Occipital lobe (tissue), 2 donors: Measurements from ENCODE around the gene RREB1. TPM values are rescaled to one million over a fixed set of nuclear protein-coding genes. Genes with fewer than 3 reads are reported as not detected.

Experiments
- DNase-seq: peaks from one replicate; lab custom pipeline; 2025; lab: John Stamatoyannopoulos, UW
- total RNA-seq: library from RNA; depleted of rRNA; stranded (reverse); fragments of >200 nt; gene quantifications from one replicate; pipeline ENCODE4 v1.2.3, GENCODE V29; 2014

RREB1 gene
- total RNA-seq, 1 donor from 2014 or later: 1.4 TPM

DNA sequence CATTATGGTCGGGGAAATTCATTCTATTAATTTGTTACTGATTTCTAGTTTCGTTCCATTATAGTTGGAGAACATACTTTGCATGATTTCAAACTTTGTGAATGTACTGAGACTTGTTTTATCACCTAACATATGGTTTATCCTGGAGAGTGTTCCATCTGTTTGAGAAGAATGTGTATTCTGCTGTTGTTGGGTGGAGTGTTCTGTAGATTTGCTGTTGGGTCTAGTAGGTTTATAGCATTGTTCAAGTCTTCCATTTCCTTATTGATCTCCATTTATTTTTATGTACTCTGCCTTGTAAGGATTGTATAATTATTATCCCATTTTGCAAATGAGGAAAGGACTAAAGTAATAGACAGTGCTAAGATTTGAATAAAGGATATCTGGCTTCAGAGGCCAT lies 85.4 kb downstream of the RREB1 start:
- DNase-seq: no peak

DNA sequence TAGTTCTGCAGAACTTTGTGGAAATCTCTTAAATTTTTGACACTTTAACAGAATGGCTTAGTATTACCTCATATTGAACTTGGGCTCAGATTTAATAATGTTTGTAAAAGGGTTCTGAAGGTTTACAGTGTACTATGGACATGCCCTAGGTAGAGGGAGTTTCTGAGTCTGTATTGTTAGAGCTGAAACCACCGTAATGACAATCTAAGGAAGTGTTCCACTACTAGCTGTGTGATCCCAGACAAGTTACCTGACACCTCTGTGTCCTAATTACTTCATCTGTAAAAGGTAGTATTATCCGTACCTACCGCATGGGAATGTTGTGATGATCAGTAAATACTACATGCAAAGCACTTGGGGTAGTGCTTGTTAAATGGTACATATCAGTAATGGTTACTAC lies 86.9 kb downstream of the RREB1 start:
- DNase-seq: no peak

GRCh38 chr6:7195339-7196018 lies 87.7 kb downstream of the RREB1 start:
- no peak for DNase-seq

DNA sequence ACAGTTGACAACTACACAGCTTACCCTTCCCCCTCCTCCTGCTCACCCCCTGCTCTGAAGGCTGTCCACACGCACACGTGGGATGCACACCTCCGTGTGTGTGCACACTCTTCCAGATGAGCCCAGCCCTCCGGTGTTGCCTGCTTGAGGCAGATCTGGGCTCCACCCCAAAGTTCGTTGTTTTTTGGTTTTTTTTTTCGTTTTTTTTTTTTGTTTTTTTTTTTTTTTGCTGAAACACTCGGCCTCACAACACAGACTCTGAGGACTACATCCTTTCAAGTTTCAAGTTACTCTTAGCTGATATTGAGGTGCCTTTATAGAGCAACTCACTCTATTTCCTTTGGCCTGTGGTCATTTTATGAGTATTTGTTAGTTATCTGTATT lies 88.2 kb downstream of the RREB1 start:
- no peak for DNase-seq

- DNase-seq: no peak
Observed at GRCh38 chr6:7196685-7197283, 89.0 kb downstream of the RREB1 start.

DNA sequence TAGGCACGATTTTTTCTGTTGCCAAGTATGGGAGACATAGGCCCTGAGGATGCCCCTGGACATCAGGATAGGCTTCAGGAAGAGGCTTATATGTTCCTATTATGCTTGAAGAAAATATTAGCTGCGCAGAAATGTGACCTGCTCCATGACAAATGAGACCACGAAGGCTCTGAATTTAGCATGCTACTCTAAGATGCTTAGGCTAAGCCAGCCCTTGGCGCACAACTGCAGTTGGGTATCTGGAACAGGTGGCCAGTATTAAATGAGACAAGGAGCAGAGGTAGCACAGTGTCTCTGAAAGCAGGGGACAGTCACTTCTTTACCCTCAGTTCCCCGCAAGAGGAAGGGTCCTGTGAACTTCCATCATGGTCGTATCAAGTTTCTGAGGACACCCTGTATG lies 90.0 kb downstream of the RREB1 start:
- DNase-seq: no peak

- no peak for DNase-seq
Observed at GRCh38 chr6:7198833-7199800, 91.4 kb downstream of the RREB1 start.

- no peak for DNase-seq
Observed at GRCh38 chr6:7200598-7201443, 93.1 kb downstream of the RREB1 start.

DNA sequence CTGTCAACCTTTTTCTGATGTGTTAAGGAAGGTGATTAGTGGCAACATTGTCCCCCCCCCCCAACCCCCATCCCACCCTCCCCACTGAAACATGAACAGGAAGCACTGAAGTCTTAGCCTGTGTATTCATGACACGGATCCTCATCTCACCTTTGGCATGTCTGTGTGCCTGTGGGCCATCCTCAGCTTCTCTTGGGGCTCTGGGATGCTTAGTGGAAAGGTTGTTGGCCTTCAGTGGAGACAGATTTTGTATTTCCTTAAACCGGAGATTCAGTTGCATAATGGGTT lies 93.6 kb downstream of the RREB1 start:
- DNase-seq: no peak

DNA sequence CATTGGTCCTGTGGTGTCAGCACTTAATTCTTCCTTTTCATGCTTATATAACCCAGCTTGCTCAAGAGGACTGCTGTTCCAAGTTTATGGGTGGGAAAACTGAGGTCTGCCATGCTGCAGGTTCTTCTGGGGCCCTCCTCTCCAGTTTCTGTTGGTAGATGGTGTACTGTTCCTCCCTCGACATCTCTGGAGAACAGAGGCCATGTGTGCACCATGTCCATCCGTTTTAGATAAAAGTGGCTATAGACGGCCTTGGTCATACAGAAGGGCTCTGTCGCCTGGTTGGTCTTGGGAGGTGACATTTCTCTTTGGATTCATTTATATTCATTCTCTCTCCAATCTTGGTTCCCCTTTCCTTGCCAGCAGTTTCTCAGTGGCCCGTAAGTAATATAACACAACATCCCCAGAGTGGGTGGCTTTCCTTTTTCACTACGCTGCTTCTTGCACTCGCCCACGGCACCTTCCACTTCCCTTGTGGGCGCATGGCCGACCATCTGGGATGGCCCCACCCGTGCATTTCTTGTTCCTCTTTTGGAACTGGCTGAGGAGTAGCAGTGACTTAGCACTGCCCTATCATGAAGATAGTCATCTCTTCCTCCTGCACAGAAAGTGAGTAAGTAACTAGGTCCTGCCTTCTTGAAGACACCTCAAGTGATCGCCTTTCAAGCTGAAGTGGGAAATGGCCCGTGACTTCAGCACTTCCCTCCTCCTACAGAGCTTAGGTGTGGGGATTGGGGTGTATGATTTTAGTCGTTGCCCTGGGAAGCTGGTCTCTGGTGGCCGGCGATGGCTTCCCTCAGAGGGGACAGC lies 94.2 kb downstream of the RREB1 start:
- DNase-seq: peak; percentile 63

DNA sequence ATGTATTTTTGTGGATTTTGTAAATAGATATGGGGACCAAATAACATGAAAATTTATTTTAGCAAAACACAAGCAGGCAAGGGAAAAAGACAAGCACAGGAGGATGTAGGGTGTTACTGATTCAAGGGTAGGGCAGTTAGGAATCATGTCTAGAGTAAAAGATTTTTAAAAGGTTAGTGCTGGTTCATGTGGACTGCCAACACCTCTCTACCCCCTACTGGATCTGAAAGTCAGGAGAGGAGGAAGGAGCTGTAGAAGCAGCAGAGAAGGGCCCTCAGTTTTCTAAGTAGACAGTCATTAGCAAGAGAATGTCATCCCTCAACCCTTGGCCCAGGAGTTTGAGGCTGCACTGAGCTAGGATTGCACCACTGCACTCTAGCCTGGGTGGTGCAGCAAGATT lies 95.2 kb downstream of the RREB1 start:
- DNase-seq: no peak

DNA sequence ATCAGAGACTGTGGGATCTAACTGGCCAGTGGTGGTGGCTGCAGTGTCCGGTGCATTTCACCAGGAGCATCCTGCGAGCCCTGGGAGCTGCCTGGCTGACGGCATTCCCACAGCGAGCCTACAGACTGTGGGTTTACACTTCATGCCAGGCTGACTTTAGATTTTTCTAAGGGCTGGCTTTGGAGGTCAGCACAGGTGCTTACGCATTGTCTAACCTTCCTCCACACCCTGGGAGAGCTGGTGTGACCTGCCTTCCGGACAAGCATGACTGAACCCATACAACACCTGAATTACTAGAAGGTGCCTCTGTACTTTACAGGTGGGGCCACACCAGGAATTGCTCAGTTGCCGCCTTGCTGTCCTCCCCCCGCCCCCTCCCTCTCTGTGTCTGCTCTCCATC lies 96.2 kb downstream of the RREB1 start:
- no peak for DNase-seq

DNA sequence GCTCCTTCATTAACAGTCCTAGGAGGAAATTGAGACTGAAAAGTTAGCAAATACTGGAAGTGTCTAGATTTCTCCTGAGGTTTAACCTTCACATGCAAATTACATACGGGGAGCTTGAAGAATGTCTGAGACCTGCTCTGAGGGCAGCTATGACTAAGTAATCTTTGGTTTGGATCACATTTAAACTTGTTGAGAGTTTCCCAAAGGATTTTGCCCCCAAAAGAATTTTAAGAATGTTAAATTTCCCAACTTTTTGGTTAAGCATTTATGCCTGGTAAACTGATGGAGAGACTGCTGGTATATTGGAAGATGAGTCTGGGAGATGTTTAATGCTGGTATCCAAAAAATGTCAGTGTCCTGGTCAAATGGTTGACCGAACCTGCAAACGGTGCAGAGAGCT lies 97.0 kb downstream of the RREB1 start:
- DNase-seq: no peak

DNA sequence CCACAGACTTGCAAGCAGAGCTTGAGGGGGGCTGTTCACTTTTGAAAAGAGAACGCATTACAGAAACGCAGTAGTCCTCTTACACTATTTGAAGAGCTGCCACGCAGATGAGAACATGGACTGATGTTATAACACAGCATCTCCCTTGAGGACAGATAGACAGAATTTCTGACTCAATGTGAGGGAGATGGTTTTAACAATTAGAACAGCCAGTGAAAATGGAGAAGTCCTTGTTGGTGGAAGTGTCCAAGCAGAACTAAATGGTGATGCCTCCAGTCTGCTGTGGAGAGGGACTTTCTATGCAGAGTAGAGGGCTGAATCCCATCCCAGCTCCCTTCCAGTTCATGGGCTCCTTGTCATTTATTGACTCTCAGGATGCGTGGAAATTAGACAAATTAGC lies 100.0 kb downstream of the RREB1 start:
- DNase-seq: no peak

DNA sequence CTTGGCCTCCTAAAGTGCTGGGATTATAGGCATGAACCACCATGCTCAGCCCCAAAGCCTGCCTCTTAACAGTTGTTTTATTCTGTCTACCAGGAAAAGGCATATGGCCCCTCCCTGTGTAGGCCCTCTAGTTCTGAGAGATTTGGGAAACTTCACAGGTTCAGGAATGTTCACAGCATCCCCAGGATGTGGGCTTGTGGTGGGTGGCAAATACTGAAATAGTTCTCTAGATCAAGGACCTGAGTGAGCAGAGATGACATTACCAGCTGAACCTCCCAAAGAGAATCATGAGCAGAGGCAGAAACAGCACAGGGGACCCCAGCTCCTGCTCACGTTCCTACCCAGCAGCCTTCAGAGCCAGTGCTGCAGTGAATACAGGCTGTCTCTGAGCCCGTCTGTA lies 105.7 kb downstream of the RREB1 start:
- DNase-seq: no peak

DNA sequence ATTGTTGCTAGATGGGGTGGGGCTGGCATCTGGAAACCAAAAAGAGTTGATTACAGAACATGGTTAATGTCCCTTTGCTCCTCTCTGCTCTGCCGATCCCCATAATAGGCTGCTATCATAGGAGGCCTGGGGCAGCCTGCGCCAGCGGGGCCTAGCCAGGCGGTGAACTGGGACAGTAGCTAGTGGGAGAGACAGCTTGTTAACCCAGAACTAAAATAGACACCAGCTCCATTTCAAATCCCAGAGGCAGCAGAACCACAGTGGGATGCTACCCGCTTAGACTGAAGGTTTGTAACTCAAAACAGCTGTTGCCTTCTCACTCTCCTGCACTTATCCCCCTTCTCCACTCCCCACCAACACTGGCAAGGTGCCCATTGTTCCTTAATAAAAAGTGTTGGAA lies 106.7 kb downstream of the RREB1 start:
- DNase-seq: no peak

GRCh38 chr6:7215131-7215530 lies 107.4 kb downstream of the RREB1 start:
- no peak for DNase-seq

DNA sequence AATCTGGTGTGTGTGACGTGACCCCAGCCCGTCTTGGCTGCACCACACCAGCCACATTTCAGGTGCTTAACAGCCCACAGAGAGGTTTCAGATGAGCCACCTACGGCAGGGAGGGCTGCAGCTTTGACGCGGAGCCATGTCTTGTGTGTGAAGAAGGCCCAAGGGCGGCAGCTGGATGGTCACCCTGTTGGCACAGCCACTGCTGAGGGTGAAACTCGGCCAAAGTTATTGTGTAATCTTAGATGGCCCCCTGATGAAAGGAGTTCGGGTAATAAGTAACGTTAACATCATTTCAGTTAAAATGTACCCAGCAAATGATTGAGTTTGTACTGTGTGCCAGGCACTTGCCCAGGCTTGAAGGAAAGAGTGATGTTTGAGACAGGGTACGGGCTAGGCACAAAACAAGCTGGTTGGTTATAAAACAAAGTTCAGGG lies 108.1 kb downstream of the RREB1 start:
- no peak for DNase-seq

- no peak for DNase-seq
Observed at GRCh38 chr6:7216941-7217621, 109.3 kb downstream of the RREB1 start.

- DNase-seq: no peak
Observed at GRCh38 chr6:7218406-7218988, 110.7 kb downstream of the RREB1 start.
